ENCODE results near the gene GRB10.
A peak's percentile ranks its signal among the peaks of the same experiment; 100 is the strongest.
"Not testable (repeated sequence)": the region's sequence is repeated elsewhere in the genome, so short reads cannot be mapped to it uniquely, and the experiment has no call there.

The GRB10 gene

GRCh38 chr7:50743893-50744292 lies 38.8 kb downstream of the GRB10 start:
- H3K36me3 ChIP-seq (ENCODE audit: control insufficient read depth, insufficient read depth, low read length): peaks cover 21% of the 10 kb centered on the region
- no peak overlapping the region for H3K4me3 ChIP-seq (ENCODE audit: extremely low read depth, insufficient read depth, low read length, poor library complexity, severe bottlenecking)
- H3K9me3 ChIP-seq (ENCODE audit: control insufficient read depth, low read length): no peaks in the 10 kb centered on the region
- no peak overlapping the region for H3K27ac ChIP-seq (ENCODE audit: low read depth, low read length, severe bottlenecking)
- H3K4me1 ChIP-seq (ENCODE audit: control insufficient read depth, insufficient read depth, low read length, poor library complexity, severe bottlenecking): no peaks in the 10 kb centered on the region
- WGBS, 2 experiments (ENCODE audit: insufficient coverage in 2 of 2): 87 to 91% methylated on average over 9 to 10 of the region's 11 CpGs

DNA sequence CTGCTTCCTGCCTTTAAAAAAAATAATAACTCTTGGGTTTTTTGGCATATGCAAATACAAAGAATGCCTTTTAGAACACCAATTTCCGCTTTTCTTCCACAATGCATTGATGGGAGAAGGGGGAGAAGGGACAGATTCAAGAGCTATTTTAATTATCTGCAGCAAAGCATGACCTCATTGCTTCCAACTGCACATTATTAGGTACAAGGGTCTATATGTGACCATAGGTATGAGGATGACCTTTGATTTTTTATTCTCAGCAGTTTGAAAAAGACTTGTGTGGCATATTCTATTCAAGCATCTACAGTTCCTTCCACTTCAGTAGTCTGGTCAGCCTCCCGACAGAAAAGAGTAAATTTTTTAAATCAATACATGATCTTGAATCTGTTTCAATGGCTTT lies 39.7 kb downstream of the GRB10 start:
- no peaks in the 10 kb centered on the region for H3K9me3 ChIP-seq (ENCODE audit: control insufficient read depth, low read length)
- H3K36me3 ChIP-seq (ENCODE audit: control insufficient read depth, insufficient read depth, low read length): peaks cover 14% of the 10 kb centered on the region
- WGBS, 2 experiments (ENCODE audit: insufficient coverage in 2 of 2): 100% methylated on average over 1 of the region's 2 CpGs; no CpG with 5 or more reads in 1 of the 2 experiments
- no peaks in the 10 kb centered on the region for H3K4me1 ChIP-seq (ENCODE audit: control insufficient read depth, insufficient read depth, low read length, poor library complexity, severe bottlenecking)
- no peak overlapping the region for H3K27ac ChIP-seq (ENCODE audit: low read depth, low read length, severe bottlenecking)
- H3K4me3 ChIP-seq (ENCODE audit: extremely low read depth, insufficient read depth, low read length, poor library complexity, severe bottlenecking): no peak overlapping the region

DNA sequence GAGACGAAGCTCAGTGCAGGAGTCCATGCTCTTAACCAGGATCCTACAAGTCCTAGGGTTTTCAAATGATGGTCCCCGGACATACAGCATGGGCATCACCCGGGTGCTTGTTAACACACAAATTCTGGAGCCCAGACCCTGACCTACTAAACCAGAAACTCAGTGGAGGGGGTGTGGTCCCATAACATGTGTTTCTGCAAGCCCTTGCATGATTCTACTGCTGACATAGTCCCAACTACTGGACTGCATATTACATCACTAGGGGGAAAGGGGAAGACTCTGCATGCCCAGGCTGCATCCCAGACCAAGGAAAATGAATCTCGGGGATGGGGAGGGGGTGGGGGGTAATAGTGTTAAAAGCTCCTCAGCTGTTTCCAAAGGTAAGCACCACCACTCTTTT lies 40.3 kb downstream of the GRB10 start:
- Histone ChIP-seq H3K4me1 (ENCODE audit: control insufficient read depth, insufficient read depth, low read length, poor library complexity, severe bottlenecking) (no peaks in the 10 kb centered on the region), H3K4me3 (ENCODE audit: extremely low read depth, insufficient read depth, low read length, poor library complexity, severe bottlenecking) (no peak overlapping the region), H3K36me3 (ENCODE audit: control insufficient read depth, insufficient read depth, low read length) (peaks cover 8% of the 10 kb centered on the region), H3K27ac (ENCODE audit: low read depth, low read length, severe bottlenecking) (no peak overlapping the region), H3K9me3 (ENCODE audit: control insufficient read depth, low read length) (no peaks in the 10 kb centered on the region)
- 90 to 100% methylated on average over 3 of the region's 4 CpGs for WGBS, 2 experiments (ENCODE audit: insufficient coverage in 2 of 2)

DNA sequence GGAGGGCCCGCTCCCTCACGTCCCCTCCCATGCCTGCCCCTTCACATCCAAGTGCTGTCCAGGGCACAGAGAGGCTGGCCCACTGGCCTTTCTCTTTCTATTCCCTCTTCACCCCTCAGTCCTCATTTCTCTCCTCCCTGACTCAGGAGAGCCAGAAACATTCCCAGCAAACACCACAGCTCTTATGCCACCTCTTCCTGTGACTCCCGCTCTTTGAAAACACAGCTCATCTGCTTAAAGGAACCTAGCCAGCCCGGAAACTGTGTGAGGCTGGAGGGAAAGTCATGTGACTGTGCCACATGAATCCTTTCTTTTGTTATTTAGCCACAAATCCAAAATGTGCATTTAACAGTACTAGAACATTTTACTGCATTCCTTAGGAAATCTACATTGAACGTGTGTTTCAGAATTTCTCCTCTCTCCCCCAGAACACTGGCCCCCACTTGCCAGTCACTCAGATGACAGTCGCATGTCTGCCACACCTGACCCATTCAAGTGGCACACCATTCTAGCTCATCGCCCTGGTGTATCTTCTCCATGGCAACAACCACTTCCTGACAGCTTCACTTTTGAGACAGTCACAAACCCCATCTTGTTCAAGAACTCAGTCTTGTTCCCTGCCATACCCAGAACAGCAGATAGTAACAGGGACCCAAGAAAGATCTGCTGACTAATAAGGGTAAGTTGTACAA lies 42.8 kb downstream of the GRB10 start:
- H3K36me3 ChIP-seq (ENCODE audit: control insufficient read depth, insufficient read depth, low read length): no peaks in the 10 kb centered on the region
- no peak overlapping the region for H3K4me3 ChIP-seq (ENCODE audit: extremely low read depth, insufficient read depth, low read length, poor library complexity, severe bottlenecking)
- H3K4me1 ChIP-seq (ENCODE audit: control insufficient read depth, insufficient read depth, low read length, poor library complexity, severe bottlenecking): no peaks in the 10 kb centered on the region
- no peak overlapping the region for H3K27ac ChIP-seq (ENCODE audit: low read depth, low read length, severe bottlenecking)
- WGBS, 2 experiments (ENCODE audit: insufficient coverage in 2 of 2): 85 to 94% methylated on average over 5 of the region's 7 CpGs
- H3K9me3 ChIP-seq (ENCODE audit: control insufficient read depth, low read length): no peaks in the 10 kb centered on the region

DNA sequence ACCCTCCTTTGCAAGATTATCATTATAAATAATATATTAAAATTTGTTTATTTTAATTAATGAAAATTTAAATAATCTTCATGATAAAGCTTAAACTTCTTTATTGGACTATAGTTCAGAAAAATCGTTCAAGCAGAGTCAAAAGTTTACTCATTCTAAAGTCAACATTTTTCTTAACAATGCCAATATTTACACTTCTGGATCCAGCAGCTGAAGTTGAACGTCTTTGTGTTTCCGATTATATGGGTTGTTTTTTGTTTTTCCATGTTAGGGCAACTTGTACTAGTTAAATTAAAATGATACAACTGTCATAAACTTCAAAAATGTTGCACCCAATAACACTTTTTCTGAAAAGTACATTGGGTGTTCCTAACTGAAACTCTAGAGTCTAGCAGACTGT lies 43.8 kb downstream of the GRB10 start:
- no peak overlapping the region for H3K27ac ChIP-seq (ENCODE audit: low read depth, low read length, severe bottlenecking)
- 0% methylated on average over 1 of the region's 3 CpGs; no CpG with 5 or more reads in 1 of the 2 experiments for WGBS, 2 experiments (ENCODE audit: insufficient coverage in 2 of 2)
- H3K4me1 ChIP-seq (ENCODE audit: control insufficient read depth, insufficient read depth, low read length, poor library complexity, severe bottlenecking): peaks cover 5% of the 10 kb centered on the region
- H3K36me3 ChIP-seq (ENCODE audit: control insufficient read depth, insufficient read depth, low read length): no peaks in the 10 kb centered on the region
- no peak overlapping the region for H3K4me3 ChIP-seq (ENCODE audit: extremely low read depth, insufficient read depth, low read length, poor library complexity, severe bottlenecking)
- no peaks in the 10 kb centered on the region for H3K9me3 ChIP-seq (ENCODE audit: control insufficient read depth, low read length)

GRCh38 chr7:50735836-50736235 lies 46.9 kb downstream of the GRB10 start:
- 90 to 94% methylated on average over 5 to 6 of the region's 8 CpGs for WGBS, 2 experiments (ENCODE audit: insufficient coverage in 2 of 2)
- H3K9me3 ChIP-seq (ENCODE audit: control insufficient read depth, low read length); H3K36me3 ChIP-seq (ENCODE audit: control insufficient read depth, insufficient read depth, low read length); H3K4me3 ChIP-seq (ENCODE audit: extremely low read depth, insufficient read depth, low read length, poor library complexity, severe bottlenecking); H3K27ac ChIP-seq (ENCODE audit: low read depth, low read length, severe bottlenecking): not testable (repeated sequence)
- H3K4me1 ChIP-seq (ENCODE audit: control insufficient read depth, insufficient read depth, low read length, poor library complexity, severe bottlenecking): peaks cover 15% of the 10 kb centered on the region

- no peak overlapping the region for H3K4me3 ChIP-seq (ENCODE audit: extremely low read depth, insufficient read depth, low read length, poor library complexity, severe bottlenecking)
- no peaks in the 10 kb centered on the region for H3K9me3 ChIP-seq (ENCODE audit: control insufficient read depth, low read length)
- H3K27ac ChIP-seq (ENCODE audit: low read depth, low read length, severe bottlenecking): no peak overlapping the region
- peaks cover 20% of the 10 kb centered on the region for H3K4me1 ChIP-seq (ENCODE audit: control insufficient read depth, insufficient read depth, low read length, poor library complexity, severe bottlenecking)
- peaks cover 6% of the 10 kb centered on the region for H3K36me3 ChIP-seq (ENCODE audit: control insufficient read depth, insufficient read depth, low read length)
Observed at GRCh38 chr7:50735333-50735732, 47.4 kb downstream of the GRB10 start.

DNA sequence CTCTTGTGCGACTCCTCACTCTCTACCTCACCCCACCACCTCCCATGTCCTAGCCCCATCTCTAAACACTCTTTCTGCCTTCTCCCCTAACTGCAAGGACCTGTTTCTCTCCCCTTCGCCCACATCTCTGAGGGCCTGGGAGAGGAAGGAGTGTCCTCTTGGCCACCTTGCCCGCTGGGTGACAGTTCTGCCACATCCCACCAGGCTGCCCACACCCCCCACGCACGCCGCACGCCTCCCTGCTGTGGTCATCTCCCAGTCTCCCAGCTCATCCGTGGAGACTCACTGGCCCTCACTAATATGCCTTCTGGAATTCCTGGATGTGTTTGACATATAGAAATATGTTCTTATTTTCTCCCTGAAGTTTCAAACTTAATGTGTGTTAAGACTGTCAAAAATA lies 48.5 kb downstream of the GRB10 start:
- Histone ChIP-seq H3K4me1 (ENCODE audit: control insufficient read depth, insufficient read depth, low read length, poor library complexity, severe bottlenecking) (peaks cover 23% of the 10 kb centered on the region), H3K36me3 (ENCODE audit: control insufficient read depth, insufficient read depth, low read length) (peaks cover 6% of the 10 kb centered on the region), H3K4me3 (ENCODE audit: extremely low read depth, insufficient read depth, low read length, poor library complexity, severe bottlenecking) (no peak overlapping the region), H3K9me3 (ENCODE audit: control insufficient read depth, low read length) (no peaks in the 10 kb centered on the region), H3K27ac (ENCODE audit: low read depth, low read length, severe bottlenecking) (no peak overlapping the region)
- WGBS, 2 experiments (ENCODE audit: insufficient coverage in 2 of 2): 80 to 83% methylated on average over 1 of the region's 8 CpGs

DNA sequence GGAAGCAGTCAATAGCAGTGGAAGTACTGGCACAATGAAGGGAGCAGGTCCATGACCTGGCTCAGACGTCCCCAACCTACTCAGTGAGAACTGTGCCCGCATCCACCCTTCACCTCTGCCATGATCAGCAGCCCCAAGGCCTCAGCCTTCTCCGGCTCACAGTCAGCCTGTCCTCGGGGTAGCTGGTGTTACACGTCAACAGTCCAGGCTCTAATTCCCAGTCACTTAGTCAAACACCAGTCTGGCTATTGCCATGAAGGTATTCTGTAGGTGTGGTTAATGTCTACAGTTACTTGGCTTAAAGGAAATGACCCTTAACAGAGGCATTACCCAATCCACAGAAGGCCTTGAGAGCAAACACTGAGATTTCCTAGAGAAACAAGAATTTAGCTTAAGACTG lies 49.1 kb downstream of the GRB10 start:
- Histone ChIP-seq H3K36me3 (ENCODE audit: control insufficient read depth, insufficient read depth, low read length) (peaks cover 9% of the 10 kb centered on the region), H3K9me3 (ENCODE audit: control insufficient read depth, low read length) (no peaks in the 10 kb centered on the region), H3K4me1 (ENCODE audit: control insufficient read depth, insufficient read depth, low read length, poor library complexity, severe bottlenecking) (peaks cover 24% of the 10 kb centered on the region), H3K27ac (ENCODE audit: low read depth, low read length, severe bottlenecking) (peak overlapping the region; percentile 31), H3K4me3 (ENCODE audit: extremely low read depth, insufficient read depth, low read length, poor library complexity, severe bottlenecking) (no peak overlapping the region)
- WGBS, 2 experiments (ENCODE audit: insufficient coverage in 2 of 2): 85 to 90% methylated on average over 3 to 4 of the region's 5 CpGs

DNA sequence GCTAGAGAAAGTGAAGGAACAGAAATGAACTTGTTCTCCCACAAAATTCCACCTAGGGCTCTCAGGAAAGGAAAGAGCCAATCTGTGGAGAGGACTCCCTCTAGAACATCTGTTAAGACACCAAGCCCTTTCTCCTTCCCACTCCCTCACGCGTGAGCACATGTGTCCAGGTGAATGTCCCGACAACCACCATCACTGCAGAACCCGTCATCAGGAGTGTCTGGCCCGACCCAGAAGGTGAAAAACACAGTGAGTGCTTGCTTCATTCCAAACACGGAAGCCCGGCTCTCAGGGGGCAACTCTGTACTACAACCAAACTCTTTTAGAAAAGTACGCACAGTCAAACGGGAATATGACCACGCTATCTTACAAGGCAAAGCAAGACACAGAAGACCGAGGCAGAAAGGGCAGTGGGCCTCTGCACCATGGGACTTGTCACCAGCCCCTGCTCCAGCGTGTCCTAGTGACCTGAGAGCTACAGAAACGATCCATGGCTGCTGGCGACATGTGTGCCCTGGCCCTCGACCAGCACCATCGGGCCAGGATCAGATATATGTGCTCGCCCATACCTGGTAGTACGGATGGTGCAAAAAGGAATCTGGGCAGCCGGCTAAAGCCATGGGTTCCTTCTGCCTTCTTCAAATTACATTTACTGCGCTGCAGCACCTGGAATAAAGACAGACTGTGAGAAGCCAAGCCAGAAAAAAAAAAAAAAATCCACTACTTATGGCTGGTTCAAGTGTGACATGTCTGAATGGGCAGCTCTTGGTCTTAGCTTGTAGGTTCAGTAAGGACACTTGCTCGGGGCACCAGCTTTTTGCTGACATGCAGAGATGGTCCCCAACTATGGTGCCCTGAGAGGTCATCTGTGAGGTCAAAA lies 50.8 kb downstream of the GRB10 start:
- Histone ChIP-seq H3K4me1 (ENCODE audit: control insufficient read depth, insufficient read depth, low read length, poor library complexity, severe bottlenecking) (peaks cover 32% of the 10 kb centered on the region), H3K4me3 (ENCODE audit: extremely low read depth, insufficient read depth, low read length, poor library complexity, severe bottlenecking) (no peak overlapping the region), H3K27ac (ENCODE audit: low read depth, low read length, severe bottlenecking) (no peak overlapping the region), H3K9me3 (ENCODE audit: control insufficient read depth, low read length) (no peaks in the 10 kb centered on the region), H3K36me3 (ENCODE audit: control insufficient read depth, insufficient read depth, low read length) (peaks cover 12% of the 10 kb centered on the region)
- WGBS, 2 experiments (ENCODE audit: insufficient coverage in 2 of 2): 94 to 95% methylated on average over 17 to 20 of the region's 21 CpGs

All from mesodermal cell (in vitro differentiated cells).